Left hindlimb (tissue), 1 donor: ENCODE measurements around the gene SYNGR2.

Experiments used
- DNase-seq: peaks from one replicate; pipeline ENCODE4 v3.0.0-alpha.2; 2018

Gene SYNGR2, protein sequence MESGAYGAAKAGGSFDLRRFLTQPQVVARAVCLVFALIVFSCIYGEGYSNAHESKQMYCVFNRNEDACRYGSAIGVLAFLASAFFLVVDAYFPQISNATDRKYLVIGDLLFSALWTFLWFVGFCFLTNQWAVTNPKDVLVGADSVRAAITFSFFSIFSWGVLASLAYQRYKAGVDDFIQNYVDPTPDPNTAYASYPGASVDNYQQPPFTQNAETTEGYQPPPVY

DNA sequence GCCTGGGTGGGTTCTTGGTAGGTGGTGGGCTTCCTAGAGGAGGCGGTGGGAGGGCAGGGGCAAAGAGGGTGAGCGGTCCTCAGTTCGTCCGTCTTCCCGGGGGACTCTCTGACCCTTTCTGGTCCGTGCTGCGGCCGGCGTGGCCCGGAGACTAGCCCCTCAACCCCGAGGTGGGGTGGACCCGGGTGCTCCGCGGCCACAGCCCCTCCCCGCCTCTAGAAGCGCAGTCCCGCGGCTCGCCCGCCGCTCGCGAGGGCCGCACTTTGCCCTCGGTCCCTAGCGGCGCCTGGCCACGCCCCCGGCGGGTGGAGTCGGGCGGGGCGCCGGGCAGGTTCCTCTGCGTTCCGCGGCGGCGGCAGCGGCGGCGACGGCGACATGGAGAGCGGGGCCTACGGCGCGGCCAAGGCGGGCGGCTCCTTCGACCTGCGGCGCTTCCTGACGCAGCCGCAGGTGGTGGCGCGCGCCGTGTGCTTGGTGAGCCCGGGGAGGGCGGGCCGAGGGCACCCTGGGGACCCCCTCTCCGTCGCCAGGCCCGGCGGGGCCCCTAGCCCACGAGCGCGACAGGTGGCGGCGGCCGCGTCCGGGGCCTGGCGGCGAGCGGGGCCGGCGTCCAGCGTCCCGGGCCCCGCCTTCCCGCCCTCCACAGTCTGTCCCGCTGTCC lies at the start of gene SYNGR2:
Gene SYNGR2, plus strand, starts transcription at position 340 of the 661 bp plus-strand sequence. Its CDS starts 36 bp downstream, at position 376.
- peak; percentile 57 for DNase-seq

DNA sequence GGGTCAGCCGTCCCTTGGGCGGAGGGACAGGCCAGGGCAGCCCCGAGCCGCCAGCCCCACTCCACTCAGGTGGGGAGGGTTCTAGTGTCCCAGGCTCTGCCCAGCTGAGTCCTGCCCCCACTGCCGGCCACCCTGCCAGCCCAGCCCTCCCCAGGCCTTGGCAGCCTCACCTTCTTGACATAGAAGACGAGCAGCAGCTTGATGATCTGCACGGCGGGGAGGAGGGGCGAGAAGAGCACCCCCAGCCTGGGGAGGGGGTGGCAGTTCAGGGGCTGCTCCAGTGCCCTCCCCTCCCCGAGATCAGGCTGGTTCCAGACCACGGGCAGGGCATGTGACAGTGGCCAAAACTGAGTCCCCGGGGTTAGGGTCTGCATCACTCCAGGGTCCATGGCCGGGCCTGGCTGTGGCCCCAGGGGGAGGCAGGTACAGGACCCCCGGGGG lies 49.6 kb upstream of the SYNGR2 start:
- no peak for DNase-seq

DNA sequence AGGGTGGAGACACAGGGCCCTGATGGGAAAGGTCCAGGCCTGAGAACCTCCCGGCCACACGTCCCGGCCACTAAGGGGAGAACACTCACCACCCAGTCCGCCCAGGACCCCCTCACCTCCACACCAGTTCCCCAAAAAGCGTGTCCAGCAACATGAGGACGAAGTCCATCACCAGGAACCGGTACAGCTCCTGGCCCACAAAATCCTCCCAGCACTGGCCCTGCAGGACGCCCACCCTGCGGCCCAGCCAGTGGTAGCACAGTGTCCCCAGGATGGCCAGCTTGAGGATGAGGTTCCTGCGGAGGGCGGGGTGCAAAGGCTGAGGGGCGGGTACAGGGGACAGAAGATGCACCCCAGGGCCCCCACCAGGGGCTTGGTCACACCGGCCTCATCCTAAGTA lies 47.8 kb upstream of the SYNGR2 start:
- no peak for DNase-seq

DNA sequence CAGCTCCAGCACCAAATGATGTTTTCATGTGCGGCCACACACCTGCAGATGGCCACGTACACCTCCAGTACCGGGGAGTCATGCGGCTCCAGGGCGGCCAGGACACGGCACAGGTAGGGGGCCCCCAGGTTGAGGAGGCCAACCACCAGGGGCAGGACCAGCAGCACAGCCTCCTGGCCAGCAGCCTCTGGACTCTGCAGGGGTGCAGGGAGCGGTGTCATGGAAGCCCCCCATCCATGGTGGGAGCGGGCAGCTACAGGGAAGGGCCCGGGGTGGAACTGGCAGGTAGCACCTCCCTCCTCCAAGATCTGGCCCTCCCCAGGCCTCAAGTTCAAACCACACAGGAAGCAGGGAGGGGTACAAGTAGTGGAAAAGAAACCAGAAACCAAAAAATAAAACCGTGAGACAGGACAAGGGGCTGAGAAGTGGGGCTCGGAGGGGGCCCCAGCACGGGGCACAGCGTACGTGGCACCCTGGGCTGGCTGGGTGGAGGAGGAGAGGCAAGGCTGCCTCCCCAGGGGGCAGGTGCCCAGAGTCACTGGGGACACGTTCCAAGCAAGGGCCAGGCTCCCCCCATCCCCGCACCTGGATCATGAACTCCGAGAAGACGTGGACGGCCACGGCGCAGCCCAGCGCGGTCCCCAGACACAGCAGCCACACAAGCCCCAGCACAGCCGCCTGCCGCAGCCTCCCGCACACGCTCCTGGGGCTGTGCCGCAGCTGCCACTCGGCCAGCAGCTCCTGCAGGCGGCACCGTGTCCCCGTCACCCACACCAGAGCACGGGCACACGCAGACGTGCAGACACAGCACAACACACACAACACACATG lies 47.2 kb upstream of the SYNGR2 start:
- DNase-seq = no peak

DNA sequence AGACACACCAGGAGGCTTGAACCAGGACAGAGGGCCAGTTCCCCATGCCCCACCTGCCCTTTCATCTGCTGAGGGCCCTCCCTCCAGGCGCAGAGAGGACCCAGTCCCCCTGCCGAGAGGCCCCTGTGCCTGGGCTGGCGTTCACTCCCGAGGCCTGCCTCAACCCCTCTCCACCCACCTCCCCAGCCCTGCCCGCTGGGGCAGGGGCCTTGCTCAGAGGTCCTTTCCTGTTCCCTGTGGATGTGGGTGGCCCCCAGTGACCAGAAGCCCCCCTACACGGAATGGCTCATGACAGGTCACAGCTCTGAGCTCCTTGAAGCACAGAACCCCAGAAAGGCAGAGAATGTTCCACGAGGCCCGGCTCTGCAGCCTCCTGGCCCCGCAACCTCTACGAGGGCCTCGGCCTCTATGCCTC lies 46.6 kb upstream of the SYNGR2 start:
- DNase-seq = no peak

DNA sequence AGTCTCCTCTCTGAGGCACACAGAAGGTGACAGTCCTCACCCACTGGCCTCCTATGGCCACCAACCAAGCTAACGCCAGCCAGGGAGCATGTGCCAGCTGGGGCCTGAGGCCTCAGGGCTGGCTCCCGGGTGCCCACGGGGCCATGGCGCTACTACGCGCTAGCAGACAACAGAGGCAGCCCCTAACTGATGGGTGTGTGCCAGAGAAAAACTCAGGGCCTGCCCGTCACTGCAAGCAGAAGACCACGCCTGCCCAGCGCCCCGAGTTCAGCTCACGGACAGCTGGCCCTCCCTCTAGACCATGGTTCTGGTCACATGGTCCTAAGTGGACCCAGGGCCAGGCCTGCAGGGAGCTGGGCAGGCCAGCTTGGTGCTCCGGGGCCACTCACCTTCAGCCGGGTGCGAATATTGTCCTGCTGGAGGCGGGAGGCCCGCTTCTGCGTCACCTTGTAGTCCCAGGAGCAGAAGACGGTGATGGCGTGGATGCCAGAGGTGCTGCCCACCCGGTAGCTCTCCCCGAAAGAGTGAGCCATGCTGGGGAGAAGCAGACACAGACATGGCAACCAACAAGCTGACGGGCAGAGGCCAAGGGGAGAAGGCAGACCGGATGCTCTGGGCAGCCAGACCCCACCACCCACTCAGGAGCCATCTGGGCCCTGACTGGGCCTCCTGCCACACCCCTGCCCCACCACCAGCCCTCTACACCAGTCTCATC lies 46.0 kb upstream of the SYNGR2 start:
- no peak for DNase-seq

DNA sequence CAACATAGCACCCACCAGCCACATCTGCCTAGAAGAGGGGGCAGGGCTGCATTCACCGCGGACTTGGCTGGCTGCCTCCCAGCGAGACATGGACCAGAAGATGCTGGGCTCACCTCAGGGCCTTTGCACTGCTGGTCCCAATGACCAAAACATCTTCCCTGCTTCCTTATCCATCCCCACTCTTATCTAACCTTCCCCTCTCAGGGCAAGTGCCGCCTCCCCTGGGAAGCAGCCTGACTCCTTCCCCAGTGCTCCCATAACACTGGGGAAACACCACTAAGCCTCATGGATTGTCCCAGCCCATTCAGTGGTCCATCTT lies 45.5 kb upstream of the SYNGR2 start:
- DNase-seq = no peak

DNA sequence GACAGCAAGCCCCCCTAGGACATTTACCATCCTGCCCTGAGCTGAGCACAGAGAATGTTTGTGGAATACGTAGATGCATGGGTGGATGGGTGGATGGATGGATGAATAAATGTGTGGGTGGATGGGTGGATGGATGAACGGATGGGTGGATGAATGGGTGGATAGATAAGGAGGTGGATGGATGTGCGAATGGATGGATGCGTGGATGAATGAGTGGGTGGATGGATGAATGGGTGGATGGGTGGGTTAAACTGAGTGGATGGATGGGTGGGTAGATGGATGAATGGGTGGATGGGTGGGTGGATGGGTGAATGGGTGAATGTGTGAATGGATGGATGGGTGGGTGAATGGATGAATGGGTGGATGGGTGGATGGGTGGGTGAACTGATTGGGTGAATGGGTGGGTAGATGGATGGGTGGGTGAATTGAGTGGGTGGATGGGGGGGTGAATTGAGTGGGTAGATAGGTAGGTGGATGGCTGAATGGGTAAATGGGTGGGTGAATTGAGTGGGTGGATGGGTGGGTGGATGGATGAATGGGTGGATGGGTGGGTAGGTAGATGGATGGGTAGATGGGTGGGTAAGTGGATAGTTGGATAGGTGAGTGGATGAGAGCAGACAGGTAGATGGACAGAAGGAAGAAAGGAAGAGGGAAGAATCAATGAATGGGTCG lies 45.0 kb upstream of the SYNGR2 start:
- DNase-seq = no peak

DNA sequence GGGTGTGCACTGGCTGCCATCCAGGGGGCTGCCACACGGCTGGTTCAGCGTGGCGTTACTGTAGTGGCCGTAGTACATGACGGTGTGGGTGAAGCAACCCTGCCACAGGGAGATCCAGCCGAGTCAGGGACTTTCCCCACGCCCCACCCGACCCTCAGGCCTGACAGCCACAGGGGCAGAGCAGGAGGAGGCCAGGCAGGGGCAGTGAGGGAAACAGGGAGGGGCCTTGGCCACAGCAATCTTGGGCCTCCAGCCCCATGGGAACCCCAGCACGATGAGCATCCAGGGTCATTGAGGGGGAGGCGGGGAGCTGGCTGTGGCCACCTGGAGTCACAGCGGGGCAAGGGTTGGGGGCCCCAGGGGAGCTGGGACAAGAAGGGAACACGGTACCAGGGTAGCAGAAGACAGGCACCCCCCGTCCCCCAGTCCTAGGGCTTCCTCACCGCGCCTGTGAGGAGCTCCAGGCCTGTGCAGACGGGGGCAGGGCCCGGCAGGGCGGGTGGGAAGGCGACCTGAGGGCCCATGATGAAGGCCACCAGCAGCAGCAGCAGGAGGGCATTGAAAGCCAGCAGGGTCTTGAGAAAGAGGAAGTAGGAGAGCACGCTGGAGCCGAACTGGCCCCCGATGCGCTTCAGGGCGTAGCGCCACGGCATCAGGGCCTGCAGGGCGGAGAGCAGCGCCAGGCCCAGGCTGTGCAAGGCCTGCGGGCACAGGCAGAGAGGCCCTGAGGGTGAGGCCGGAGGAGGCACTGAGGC lies 44.1 kb upstream of the SYNGR2 start:
- DNase-seq = no peak

DNA sequence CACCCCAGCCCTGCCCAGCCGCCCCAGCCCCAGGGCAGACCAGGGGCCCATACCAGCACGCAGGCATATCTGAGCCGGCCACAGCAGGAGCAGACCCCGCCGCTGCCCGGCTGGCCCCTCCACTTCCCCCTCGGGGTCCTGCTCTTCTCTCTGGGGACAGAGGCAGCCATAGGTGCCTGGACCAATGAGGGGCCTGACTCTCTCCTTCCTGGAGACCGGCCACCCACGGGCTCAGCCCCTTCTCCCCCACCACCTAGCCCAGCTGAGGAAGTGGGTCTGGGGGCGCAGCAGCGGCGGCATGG lies 43.6 kb upstream of the SYNGR2 start:
- DNase-seq = no peak

DNA sequence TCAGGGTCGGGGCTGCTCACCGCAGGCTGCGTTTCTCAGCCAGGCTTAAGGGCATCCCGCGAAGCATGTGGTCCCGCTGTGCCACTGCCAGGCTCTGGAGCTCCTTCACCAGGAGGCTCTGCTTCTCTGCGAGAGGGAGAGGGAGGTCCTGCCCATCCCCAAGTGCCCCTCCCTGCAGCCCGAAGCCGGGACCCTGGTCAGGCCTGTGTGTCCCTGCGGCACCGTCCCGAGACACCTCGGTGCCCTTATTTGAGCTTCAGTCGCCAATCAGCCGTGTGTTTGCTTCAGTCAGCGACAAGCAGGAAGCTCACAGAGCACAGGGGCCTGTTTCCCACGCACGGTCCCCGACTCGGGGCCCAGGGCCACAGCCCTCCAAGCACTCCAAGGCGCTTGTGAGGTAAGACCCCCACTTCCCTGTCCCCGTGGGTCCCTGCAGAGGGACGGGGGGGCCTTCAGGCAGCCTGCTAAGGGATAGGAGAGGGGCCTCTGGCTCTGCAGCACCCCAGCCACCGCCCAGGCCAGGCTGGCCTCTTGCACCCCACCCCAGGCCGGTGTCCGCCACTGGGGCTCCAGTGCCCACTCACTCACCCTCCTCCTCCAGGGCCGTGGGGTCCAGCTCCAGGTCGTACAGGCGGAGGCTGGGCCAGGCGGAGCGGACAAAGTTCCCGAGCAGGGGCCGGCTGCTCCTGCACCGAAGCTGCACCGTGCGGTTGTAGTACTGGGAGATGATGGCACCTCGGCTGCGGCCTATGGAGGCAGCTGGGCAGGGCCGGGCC lies 43.1 kb upstream of the SYNGR2 start:
- DNase-seq = no peak

DNA sequence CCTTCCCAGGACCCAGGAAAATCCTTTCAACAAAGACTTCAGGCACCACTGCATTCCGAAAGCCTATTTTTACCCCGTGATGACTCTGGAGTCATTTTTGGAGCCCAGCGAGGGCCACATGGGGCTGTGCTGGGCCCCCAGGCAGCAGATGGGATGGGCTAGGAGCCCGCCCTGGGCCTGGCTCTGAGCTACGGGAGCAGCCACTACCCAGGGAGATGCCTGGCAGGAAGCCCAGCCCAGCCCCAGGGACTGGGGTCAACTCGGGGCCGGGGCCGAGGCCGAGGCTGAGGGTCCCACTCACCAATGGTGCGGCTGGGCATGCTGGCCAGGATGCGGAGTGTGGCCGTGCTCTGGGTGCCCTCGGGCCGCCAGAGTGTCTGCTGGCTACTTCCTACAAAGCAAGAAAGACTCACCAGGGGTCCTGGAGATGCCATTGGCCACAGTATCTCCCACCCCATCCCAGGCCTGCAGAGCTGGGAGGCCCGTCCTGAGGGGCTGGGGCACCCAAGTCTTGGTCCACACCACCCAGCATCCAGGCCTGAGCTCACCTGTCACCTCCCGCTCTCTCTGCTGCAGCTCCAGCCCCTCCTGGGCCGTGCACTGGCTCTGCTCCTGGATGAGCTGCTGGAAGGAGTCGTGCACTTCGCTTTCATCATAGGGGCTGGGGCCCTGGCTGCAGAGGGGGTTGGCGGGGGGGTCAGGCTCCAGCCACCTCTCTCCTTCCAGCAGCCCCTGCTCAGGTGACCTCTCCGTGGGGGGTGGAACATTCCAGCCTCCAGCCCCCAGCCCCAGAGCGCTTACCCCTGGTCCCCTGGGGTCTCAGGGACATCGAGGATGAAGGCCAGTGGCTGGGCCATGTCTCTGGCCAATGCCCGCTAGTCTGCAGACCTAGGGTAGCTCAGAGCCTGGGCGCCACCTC lies 42.1 kb upstream of the SYNGR2 start:
- DNase-seq = no peak

DNA sequence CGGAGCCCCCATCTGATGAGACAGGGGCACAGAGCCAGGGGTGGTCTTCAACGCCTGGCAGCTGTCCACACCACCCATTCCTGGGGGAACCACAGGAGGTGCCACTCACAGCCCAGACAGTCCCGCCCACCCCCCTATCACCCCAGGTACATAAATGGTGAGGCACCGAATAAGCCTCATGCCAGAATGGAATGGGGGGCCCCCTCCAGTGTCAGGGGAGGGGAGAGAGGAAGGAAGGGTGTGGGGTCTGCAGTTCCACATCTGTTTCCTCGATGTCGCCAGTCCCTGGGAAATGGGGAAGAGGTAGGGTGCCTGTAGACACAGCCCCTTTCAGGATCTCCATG lies 41.5 kb upstream of the SYNGR2 start:
- no peak for DNase-seq

DNA sequence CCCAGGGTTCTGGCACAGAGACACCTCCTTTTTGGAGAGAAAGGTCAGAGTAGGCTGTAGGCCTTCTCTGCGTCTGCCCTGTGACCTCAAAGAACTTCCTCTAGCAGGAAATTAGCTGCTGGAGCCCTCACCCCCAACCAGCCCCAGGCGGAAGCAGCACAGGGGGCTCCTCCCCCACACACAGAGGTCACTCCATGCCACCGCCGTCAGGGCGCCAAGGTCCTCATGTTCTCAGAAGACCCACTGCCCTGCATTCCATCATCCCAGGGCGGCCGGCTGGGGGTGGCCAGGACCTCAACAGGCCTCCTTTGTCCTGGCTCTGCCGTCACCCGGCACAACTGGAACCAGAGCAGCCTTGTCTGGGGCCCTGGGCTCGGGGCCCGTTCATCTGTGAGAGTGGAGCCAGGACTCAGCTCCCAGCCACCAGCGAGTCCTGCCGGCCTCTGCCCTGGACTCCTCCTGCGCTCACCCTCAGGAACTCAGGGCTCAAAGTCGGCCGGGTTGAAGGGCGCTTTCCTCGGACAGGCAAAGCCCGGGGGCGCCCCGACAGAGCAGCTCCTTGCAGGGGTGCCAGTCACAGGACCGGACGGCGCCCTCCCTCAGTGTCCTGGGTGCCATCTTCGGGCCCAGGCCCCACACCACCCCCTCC lies 41.0 kb upstream of the SYNGR2 start:
- DNase-seq = peak; percentile 61

DNA sequence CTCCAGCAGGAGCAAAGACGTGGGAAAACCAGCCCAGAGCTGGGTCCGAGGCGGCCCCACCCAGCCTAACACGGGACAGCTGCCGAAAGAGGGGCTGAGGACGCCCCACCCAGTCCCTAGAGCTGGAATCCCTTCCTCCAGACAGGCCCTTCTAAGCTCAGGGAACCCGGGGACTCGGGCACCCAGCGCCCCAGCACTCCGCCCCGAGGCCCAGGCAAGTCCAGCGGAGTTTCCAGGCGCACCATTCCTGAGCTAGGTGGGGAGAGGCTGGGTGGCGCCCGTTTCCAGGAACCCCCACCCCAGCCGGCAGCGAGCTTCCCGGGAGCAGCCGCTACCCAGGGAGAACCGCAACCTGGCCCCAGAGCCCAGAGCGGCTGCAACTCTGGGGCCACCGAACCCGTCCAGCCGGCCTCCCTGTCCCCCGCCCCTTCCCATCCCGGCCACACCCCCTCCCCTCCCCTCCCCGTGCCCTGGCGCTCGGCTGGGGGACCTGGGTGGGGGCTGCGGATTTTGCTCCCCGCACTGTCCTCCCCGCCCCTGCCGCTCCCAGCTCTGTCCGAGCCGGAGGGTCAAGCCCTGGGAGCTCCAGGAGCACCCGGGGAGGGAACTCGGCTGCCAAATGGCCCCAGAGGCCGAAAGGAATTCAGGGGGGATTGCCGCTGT lies 40.4 kb upstream of the SYNGR2 start:
- peak; percentile 56 for DNase-seq

DNA sequence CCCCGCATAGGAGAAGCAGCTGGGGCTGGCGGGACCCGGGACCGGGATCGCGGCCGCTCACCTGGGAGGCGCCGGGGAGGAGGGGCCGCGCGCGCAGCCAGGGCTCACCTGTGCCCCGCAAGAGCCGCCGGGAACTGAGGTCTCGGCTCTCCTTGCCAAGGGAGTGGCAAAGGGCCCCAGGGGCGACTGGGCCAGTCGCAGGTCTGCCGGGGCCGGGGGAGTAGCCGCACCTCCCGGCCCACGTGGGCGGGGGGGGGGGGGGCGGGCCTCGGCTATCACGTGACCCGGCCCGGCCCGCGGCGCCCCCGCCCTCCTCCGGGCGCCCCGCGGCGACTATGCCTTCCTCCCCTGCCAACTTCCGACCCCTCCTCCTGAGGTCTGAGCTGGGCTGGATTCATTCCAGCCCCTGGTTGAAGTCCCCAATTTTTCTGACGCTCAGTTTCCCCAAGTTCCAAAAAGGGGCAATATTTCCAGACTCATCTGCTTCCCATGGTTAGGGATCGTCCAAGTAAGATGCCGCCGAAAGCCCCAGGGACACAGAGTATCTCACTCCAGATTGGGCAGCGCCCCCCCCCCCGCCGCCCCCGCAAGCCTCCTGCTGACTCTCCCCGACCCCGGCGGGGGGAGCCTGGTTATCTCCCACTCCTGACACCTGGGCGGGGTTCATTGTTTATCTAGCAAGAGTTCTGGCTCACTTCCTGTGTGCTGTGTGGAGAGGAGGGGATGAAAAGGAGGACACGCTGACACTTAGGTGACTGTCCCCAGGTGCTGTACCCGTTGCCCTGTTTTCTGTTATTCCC lies 39.6 kb upstream of the SYNGR2 start, which contains the start of gene TMC6:
Gene TMC6, minus strand, starts transcription at position 205 of the 800 bp plus-strand sequence. CDS start 1,923 bp downstream, outside the sequence.
- DNase-seq = peak; percentile 61

DNA sequence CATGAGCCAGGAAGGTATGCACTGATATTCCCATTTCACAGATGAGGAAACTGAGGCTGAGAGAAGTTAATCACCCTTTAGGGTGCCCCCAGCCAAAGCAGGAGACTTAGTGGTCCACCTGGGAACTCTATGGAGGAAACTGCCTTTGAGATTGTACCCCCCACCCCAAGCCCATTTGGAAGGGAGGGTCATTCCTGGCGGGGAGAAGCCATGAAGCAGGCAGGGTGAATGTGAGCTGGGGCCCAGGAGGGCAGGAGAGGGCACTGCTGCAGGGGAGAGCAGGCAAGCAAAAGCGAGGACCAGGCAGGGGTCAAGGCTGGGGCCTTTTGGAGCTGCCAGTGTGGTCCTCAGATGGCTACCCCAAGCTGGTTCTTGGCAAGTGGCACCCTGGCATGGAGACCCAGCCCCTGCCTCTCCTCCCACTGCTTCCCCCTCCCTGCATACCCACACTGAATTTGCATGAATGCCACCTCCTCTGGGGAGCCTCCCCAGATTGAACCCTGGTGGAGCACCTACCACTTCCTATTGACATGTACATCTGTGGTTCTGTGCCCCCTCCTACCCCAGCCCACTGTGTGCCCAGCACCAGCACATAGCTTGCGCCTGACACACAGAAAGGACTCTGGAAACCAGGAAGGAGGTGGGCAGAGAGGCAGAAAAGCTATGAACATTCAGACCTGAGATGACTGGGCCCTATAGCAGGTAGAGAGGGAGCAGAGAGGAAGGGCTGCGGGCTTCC lies 38.9 kb upstream of the SYNGR2 start:
- no peak for DNase-seq

DNA sequence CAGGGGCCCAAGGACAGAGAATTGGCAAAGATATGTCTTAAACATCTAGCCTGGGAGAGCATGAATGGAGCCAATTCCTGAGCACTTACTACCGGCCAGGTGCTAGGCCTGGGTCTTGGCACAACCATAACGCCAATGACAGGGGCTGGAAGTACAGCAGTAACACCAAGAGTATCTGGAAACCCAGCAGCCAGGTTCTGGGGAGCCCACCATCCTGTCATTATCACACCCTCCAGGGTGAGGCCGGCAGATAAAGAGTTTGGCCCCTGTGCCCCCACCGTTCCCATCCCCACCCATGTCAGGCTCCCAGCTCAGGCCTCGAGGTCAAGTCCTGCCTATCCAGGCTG lies 38.3 kb upstream of the SYNGR2 start:
- DNase-seq = no peak
